Loucy (cell line): ENCODE measurements around the gene GOT1.

Experiments used
- CTCF ChIP-seq: fragments of 200-600 bp; sonication (generic); conservative IDR thresholded peaks from 2 replicates; pipeline ENCODE4 v1.5.1; 2014; ENCODE audit warnings: mild to moderate bottlenecking, antibody characterized with exemption, low read length
- EZH2phosphoT487 ChIP-seq: fragments of 200-600 bp; IDR thresholded peaks from 2 replicates; pipeline ENCODE4 v1.6.1; 2018; ENCODE audit warnings: antibody characterized with exemption, mild to moderate bottlenecking, moderate library complexity, borderline replicate concordance

GRCh38 chr10:99396471-99396870 lies 34.0 kb downstream of the GOT1 start:
- TF ChIP-seq CTCF: no peak
- no peak for TF ChIP-seq EZH2phosphoT487
